Lung (tissue), 12 donors: ENCODE results near the gene C5AR2. TPM values are rescaled to one million over a fixed set of nuclear protein-coding genes. Genes with fewer than 3 reads are reported as not detected.
"Not testable (repeated sequence)": the region's sequence is repeated elsewhere in the genome, so short reads cannot be mapped to it uniquely, and the experiment has no call there.

ENCODE experiments used
- ATAC-seq: fragments of 200-7000 bp; cut with Tn5 transposase; one replicate; pipeline ENCODE4 v1.9.1; 2020; ENCODE audit warnings: moderate number of reproducible peaks; ENCODE audit not compliant: insufficient read depth, low FRiP score
- DNase-seq, 3 donors: peaks; one replicate each; pipeline ENCODE4 v3.0.0-alpha.2; 2013 to 2017
- H3K27ac ChIP-seq, 2 donors: one replicate each; pipeline ENCODE4 v1.5.1; 2013; ENCODE audit warnings: mild to moderate bottlenecking in 2 of 2, moderate library complexity in 2 of 2, control low read depth in 1 of 2, inconsistent platforms in 1 of 2, low read depth in 1 of 2, low read length in 1 of 2
- H3K27me3 ChIP-seq, 3 donors: one replicate each; pipeline ENCODE4 v1.5.1; 2013; ENCODE audit warnings: low read length in 2 of 3; ENCODE audit not compliant: control insufficient read depth in 3 of 3, insufficient read depth in 3 of 3
- H3K36me3 ChIP-seq, 4 donors: one replicate each; pipeline ENCODE4 v1.5.1; 2013; ENCODE audit warnings: low read length in 4 of 4, mild to moderate bottlenecking in 1 of 4, moderate library complexity in 1 of 4; ENCODE audit not compliant: control insufficient read depth in 4 of 4, insufficient read depth in 4 of 4
- H3K4me1 ChIP-seq, 5 donors: one replicate each; pipeline ENCODE4 v1.5.1; 2013; ENCODE audit warnings: low read length in 5 of 5, mild to moderate bottlenecking in 2 of 5, moderate library complexity in 1 of 5; ENCODE audit not compliant: control insufficient read depth in 5 of 5, insufficient read depth in 5 of 5
- H3K4me3 ChIP-seq: one replicate; pipeline ENCODE4 v1.5.1; 2013; ENCODE audit warnings: mild to moderate bottlenecking, control low read depth, moderate library complexity
- H3K9ac ChIP-seq, 2 donors: one replicate each; pipeline ENCODE4 v1.5.1; 2013; ENCODE audit warnings: low read length in 2 of 2, control low read depth in 1 of 2; ENCODE audit not compliant: insufficient read depth in 1 of 2
- H3K9me3 ChIP-seq, 4 donors: one replicate each; pipeline ENCODE4 v1.5.1; 2013; ENCODE audit warnings: low read length in 3 of 4, mild to moderate bottlenecking in 1 of 4, moderate library complexity in 1 of 4; ENCODE audit not compliant: control insufficient read depth in 4 of 4, insufficient read depth in 3 of 4
- CTCF ChIP-seq: IDR thresholded peaks from 2 replicates; pipeline ENCODE4 v1.5.1; 2012; ENCODE audit warnings: mild to moderate bottlenecking; ENCODE audit errors: control extremely low read depth, extremely low read depth
- WGBS, 2 donors: extraction: QIAGEN DNeasy Blood & Tissue Kit; methylation state at CpG; one replicate each; pipeline ENCODE4 v1.1.7; 2013; 5-methylcytosine and 5-hydroxymethylcytosine counted together
- polyA plus RNA-seq, 2 donors: library from polyadenylated mRNA; stranded (reverse); fragments of 200-250 nt; gene quantifications; one replicate each; pipeline ENCODE4 v1.2.1, GENCODE V29; 2013
- total RNA-seq, 2 donors: library from RNA; depleted of rRNA in 1 of 2; stranded (reverse); fragments of >200 nt in 1 of 2; gene quantifications; one replicate each; pipeline ENCODE4 v1.2.1, GENCODE V29; 2014 to 2021
- donor health status: control.
- donor health status: control.
- donor health status: Bipolar disorder and iron deficiency.
- donor health status: healthy.
- donor health status: DM: yes; HTN: yes; CAD: no.

C5AR2 gene
- total and polyA plus RNA-seq, 4 donors, result 1.0 to 17.4 (median 7.7) TPM

GRCh38 chr19:47381121-47381520 is 49.1 kb downstream of the C5AR2 start:
- 94 to 96% methylated on average over 12 to 14 of the region's 14 CpGs for WGBS, 2 donors
- Histone ChIP-seq H3K9ac (no peak overlapping the region), H3K27me3 (no peaks in the 10 kb centered on the region), H3K4me3 (no peak overlapping the region), H3K4me1 (no peaks in the 10 kb centered on the region), H3K27ac (no peak overlapping the region), H3K36me3 (peaks cover 13 to 54% (median 25%) of the 10 kb centered on the region in 4 donors), H3K9me3 (peaks cover 0 to 5% (median 0%) of the 10 kb centered on the region in 4 donors)
- no peak for ATAC-seq
- TF ChIP-seq CTCF, result no peak
- no peak for DNase-seq

DNA sequence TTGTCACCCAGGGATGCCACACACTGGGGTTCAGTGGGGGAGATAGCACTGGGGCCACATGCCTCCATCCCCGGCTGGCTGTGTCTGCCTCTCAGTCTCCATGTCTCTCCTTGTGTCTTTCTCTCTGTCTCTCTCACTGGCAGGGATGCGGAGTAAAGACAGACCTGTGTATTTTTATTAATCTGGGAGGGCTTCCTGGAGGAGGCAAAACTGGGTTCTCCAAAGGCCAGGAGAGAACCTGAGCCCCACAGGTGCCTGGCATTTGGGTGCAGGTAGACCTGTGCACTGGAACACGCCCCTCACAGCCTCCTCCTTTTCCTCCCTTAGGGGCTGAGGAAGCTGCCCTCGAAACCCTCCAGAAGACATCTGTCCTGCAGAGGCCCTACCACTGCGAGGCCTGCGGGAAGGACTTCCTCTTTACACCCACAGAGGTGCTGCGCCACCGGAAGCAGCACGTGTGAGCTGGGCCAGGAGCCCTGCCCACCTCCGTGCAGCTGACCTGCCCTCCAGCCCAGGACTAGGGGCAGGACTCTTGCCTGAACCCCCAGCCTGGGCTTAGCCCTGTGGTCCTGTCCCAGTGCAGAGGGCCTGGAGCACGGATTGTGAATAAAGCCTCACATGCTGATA is 49.8 kb downstream of the C5AR2 start:
- 32 to 71% methylated on average over 11 of the region's 11 CpGs for WGBS, 2 donors
- H3K9ac ChIP-seq, result no peak overlapping the region
- H3K27me3 ChIP-seq, result no peaks in the 10 kb centered on the region
- no peaks in the 10 kb centered on the region for H3K4me1 ChIP-seq
- ATAC-seq, result no peak
- H3K9me3 ChIP-seq, result peaks cover 0 to 5% (median 0%) of the 10 kb centered on the region in 4 donors
- H3K36me3 ChIP-seq, result peaks cover 12 to 47% (median 23%) of the 10 kb centered on the region in 4 donors
- DNase-seq, result no peak
- no peak overlapping the region for H3K27ac ChIP-seq
- TF ChIP-seq CTCF, result no peak
- H3K4me3 ChIP-seq, result no peak overlapping the region

GRCh38 chr19:47383890-47384289 is 51.9 kb downstream of the C5AR2 start:
- 92 to 93% methylated on average over 5 of the region's 5 CpGs for WGBS, 2 donors
- not testable (repeated sequence) for H3K27me3 ChIP-seq, ATAC-seq, H3K27ac ChIP-seq, H3K4me3 ChIP-seq, H3K9me3 ChIP-seq, H3K4me1 ChIP-seq, DNase-seq, H3K9ac ChIP-seq
- peaks cover 12 to 31% (median 19%) of the 10 kb centered on the region in 4 donors for H3K36me3 ChIP-seq

DNA sequence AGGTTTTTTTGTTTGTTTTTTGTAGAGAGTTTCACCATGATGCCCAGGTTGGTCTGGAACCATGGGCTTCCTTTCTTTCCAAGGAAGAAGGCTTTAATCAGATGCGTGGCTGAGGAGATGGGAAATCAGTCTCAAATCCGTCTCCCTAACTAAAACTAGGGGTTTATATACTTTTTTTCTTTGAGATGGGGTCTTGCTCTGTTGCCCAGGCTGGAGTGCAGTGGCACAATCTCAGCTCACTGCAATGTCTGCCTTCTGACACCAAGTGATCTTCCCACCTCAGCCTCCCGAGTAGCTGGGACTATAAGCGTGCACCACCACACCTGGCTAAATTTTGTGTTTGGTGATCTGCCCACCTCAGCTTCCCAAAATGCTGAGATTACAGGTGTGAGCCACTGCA is 52.6 kb downstream of the C5AR2 start:
- not testable (repeated sequence) for H3K9me3 ChIP-seq, H3K4me1 ChIP-seq, H3K9ac ChIP-seq, H3K27ac ChIP-seq, DNase-seq, ATAC-seq, H3K4me3 ChIP-seq, H3K27me3 ChIP-seq
- H3K36me3 ChIP-seq, result peaks cover 12 to 27% (median 16%) of the 10 kb centered on the region in 4 donors
- 86 to 96% methylated on average over 4 of the region's 4 CpGs for WGBS, 2 donors

GRCh38 chr19:47386582-47386981 is 54.6 kb downstream of the C5AR2 start:
- H3K4me3 ChIP-seq, H3K4me1 ChIP-seq, H3K9me3 ChIP-seq, ATAC-seq, H3K27me3 ChIP-seq, H3K36me3 ChIP-seq, H3K9ac ChIP-seq, H3K27ac ChIP-seq, DNase-seq: not testable (repeated sequence)
- WGBS, 2 donors, result 63 to 84% methylated on average over 12 of the region's 12 CpGs

DNA sequence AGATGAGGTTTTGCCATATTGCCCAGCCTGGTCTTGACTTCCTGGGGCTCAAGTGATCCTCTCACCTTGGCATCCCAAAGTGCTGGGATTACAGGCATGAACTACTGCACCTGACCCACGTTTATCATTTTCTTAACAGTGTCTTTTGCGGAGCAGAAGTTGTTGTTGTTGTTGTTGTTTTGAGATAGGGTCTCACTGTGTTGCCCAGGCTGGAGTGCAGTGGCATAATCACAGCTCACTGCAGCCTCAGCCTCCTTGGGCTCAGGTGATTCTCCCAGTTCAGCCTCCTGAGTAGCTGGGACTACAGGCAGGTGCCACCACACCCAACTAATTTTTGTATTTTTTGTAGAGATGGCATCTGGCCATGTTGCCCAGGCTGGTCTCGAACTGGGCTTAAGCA is 55.6 kb downstream of the C5AR2 start:
- not testable (repeated sequence) for H3K4me1 ChIP-seq, ATAC-seq, H3K27me3 ChIP-seq, DNase-seq, H3K36me3 ChIP-seq, H3K9me3 ChIP-seq, H3K4me3 ChIP-seq, H3K27ac ChIP-seq, H3K9ac ChIP-seq
- 67 to 72% methylated on average over 3 of the region's 3 CpGs for WGBS, 2 donors

GRCh38 chr19:47388721-47389120 is 56.7 kb downstream of the C5AR2 start:
- DNase-seq, H3K4me1 ChIP-seq, H3K27me3 ChIP-seq, H3K9ac ChIP-seq, H3K4me3 ChIP-seq, ATAC-seq, H3K36me3 ChIP-seq, H3K9me3 ChIP-seq: not testable (repeated sequence)
- WGBS, 2 donors, result 33 to 63% methylated on average over 5 of the region's 5 CpGs
- H3K27ac ChIP-seq, result peak overlapping the region in 1 of 2 donors; percentile 72
